Measurements from ENCODE around the gene NEDD4L. TPM values are rescaled to one million over a fixed set of nuclear protein-coding genes. Genes with fewer than 3 reads are reported as not detected.

The NEDD4L gene
- polyA plus RNA-seq, 1 of the 3 experiments (the other 2 are of a cell fraction): 13.2 TPM

DNA sequence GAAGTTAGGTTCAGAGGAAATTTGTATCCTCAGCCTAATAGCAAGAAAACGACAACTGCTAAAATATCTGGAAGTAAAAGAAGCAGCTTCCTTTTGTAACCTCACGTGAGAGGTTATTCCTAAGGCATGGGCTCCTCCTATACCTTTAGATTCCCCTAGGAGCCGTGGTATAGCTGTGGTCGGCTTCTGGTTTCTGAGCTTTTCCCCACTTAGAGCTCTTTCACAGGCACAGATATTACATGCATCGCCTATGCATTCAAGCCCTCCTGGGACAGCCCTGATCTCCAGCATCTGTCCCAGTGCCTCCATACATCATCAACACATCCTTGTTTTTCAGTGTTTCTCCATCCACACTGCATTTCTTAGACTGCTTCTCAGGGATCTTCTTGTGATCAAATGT is 295.9 kb downstream of the NEDD4L start:
- POLR2A ChIA-PET: no interaction called here

DNA sequence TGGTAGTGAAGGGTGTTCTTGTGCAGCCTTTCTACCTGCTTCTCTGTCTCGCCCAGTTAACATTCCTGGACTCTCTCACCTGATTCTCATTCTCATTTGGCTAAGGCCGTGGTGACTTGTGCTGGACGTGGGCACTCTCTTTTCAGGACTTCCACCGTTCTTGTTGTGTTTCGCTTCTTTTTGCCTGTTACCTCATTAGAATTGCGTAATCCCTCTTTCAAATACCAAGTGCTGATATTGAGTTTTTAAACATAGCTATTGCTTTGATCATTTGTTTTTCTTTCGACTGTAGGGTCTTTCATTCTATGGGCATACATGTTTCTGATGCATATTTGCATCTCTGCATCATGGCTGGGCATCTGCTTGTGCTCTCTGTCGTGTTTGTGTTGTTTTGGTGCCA is 297.9 kb downstream of the NEDD4L start:
- TF ChIP-seq, protein P1, sequence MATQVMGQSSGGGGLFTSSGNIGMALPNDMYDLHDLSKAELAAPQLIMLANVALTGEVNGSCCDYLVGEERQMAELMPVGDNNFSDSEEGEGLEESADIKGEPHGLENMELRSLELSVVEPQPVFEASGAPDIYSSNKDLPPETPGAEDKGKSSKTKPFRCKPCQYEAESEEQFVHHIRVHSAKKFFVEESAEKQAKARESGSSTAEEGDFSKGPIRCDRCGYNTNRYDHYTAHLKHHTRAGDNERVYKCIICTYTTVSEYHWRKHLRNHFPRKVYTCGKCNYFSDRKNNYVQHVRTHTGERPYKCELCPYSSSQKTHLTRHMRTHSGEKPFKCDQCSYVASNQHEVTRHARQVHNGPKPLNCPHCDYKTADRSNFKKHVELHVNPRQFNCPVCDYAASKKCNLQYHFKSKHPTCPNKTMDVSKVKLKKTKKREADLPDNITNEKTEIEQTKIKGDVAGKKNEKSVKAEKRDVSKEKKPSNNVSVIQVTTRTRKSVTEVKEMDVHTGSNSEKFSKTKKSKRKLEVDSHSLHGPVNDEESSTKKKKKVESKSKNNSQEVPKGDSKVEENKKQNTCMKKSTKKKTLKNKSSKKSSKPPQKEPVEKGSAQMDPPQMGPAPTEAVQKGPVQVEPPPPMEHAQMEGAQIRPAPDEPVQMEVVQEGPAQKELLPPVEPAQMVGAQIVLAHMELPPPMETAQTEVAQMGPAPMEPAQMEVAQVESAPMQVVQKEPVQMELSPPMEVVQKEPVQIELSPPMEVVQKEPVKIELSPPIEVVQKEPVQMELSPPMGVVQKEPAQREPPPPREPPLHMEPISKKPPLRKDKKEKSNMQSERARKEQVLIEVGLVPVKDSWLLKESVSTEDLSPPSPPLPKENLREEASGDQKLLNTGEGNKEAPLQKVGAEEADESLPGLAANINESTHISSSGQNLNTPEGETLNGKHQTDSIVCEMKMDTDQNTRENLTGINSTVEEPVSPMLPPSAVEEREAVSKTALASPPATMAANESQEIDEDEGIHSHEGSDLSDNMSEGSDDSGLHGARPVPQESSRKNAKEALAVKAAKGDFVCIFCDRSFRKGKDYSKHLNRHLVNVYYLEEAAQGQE (IDR thresholded peaks at IDR 0.05; ENCODE audit: low read depth, low read length): no peak
- TF ChIP-seq, protein P2, sequence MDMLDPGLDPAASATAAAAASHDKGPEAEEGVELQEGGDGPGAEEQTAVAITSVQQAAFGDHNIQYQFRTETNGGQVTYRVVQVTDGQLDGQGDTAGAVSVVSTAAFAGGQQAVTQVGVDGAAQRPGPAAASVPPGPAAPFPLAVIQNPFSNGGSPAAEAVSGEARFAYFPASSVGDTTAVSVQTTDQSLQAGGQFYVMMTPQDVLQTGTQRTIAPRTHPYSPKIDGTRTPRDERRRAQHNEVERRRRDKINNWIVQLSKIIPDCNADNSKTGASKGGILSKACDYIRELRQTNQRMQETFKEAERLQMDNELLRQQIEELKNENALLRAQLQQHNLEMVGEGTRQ (IDR thresholded peaks at IDR 0.05; ENCODE audit: borderline replicate concordance, low read depth, low read length): no peak
- TF ChIP-seq, protein P3, sequence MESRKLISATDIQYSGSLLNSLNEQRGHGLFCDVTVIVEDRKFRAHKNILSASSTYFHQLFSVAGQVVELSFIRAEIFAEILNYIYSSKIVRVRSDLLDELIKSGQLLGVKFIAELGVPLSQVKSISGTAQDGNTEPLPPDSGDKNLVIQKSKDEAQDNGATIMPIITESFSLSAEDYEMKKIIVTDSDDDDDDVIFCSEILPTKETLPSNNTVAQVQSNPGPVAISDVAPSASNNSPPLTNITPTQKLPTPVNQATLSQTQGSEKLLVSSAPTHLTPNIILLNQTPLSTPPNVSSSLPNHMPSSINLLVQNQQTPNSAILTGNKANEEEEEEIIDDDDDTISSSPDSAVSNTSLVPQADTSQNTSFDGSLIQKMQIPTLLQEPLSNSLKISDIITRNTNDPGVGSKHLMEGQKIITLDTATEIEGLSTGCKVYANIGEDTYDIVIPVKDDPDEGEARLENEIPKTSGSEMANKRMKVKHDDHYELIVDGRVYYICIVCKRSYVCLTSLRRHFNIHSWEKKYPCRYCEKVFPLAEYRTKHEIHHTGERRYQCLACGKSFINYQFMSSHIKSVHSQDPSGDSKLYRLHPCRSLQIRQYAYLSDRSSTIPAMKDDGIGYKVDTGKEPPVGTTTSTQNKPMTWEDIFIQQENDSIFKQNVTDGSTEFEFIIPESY (IDR thresholded peaks at IDR 0.05; ENCODE audit: borderline replicate concordance, low read depth): no peak
- TF ChIP-seq, protein P4, sequence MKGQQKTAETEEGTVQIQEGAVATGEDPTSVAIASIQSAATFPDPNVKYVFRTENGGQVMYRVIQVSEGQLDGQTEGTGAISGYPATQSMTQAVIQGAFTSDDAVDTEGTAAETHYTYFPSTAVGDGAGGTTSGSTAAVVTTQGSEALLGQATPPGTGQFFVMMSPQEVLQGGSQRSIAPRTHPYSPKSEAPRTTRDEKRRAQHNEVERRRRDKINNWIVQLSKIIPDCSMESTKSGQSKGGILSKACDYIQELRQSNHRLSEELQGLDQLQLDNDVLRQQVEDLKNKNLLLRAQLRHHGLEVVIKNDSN (IDR thresholded peaks at IDR 0.05; ENCODE audit: borderline replicate concordance, low read depth): no peak
- TF ChIP-seq, protein P5, sequence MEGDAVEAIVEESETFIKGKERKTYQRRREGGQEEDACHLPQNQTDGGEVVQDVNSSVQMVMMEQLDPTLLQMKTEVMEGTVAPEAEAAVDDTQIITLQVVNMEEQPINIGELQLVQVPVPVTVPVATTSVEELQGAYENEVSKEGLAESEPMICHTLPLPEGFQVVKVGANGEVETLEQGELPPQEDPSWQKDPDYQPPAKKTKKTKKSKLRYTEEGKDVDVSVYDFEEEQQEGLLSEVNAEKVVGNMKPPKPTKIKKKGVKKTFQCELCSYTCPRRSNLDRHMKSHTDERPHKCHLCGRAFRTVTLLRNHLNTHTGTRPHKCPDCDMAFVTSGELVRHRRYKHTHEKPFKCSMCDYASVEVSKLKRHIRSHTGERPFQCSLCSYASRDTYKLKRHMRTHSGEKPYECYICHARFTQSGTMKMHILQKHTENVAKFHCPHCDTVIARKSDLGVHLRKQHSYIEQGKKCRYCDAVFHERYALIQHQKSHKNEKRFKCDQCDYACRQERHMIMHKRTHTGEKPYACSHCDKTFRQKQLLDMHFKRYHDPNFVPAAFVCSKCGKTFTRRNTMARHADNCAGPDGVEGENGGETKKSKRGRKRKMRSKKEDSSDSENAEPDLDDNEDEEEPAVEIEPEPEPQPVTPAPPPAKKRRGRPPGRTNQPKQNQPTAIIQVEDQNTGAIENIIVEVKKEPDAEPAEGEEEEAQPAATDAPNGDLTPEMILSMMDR (IDR thresholded peaks at IDR 0.05): no peak
- TF ChIP-seq FOXM1 (IDR thresholded peaks at IDR 0.05; ENCODE audit: low read depth) (no peak), GATA2 (CRISPR knock-in tag; IDR thresholded peaks at IDR 0.05) (no peak), RXRA (IDR thresholded peaks at IDR 0.05; ENCODE audit: borderline replicate concordance, low read depth) (no peak), ELF1 (IDR thresholded peaks at IDR 0.05) (no peak)
- Histone ChIP-seq H3K79me2 (ENCODE audit: insufficient read depth) (no peaks in the 10 kb centered on the region), H3K27ac (ENCODE audit: low read depth in 2 of 2, low read length in 1 of 2) (no peak overlapping the region), H3K4me2 (no peak overlapping the region), H3K36me3 (replicated peaks in 1 of 2; ENCODE audit: control insufficient read depth in 1 of 2, insufficient read depth in 2 of 2, low read length in 1 of 2) (peaks cover 0 to 3% of the 10 kb centered on the region in 2 experiments), H3K27me3 (ENCODE audit: insufficient read depth) (no peaks in the 10 kb centered on the region), H3K9me3 (no peaks in the 10 kb centered on the region), H3K9me2 (no peaks in the 10 kb centered on the region), H3K9ac (no peak overlapping the region), H3K4me3 (ENCODE audit: low read depth in 2 of 2, low read length in 1 of 2) (no peak overlapping the region), H3K4me1 (ENCODE audit: control insufficient read depth in 1 of 2, insufficient read depth in 2 of 2, low read depth in 1 of 2, low read length in 1 of 2) (no peaks in the 10 kb centered on the region; a peak in 2 of 4 replicates), H3F3A (replicated peaks; ENCODE audit: insufficient read depth) (no peaks in the 10 kb centered on the region), H2AFZ (ENCODE audit: low read depth) (no peak overlapping the region), H4K20me1 (ENCODE audit: insufficient read depth) (no peaks in the 10 kb centered on the region)
- CTCF ChIA-PET: interaction anchor here (1.2 to 1.7 kb wide), 2 partner anchors 11 to 20 kb away, joined by 3 to 4 read pairs; no protein-coding TSS in a partner anchor
- WGBS (ENCODE audit: low lambda C conversion rate): 85% methylated on average over 8 of the region's 8 CpGs
- POLR2A ChIA-PET: no interaction called here
- no peak for DNase-seq

More for the DNA sequence above, 295.9 kb downstream of the NEDD4L start:
- Histone ChIP-seq H3K4me2 (no peak overlapping the region), H3K27ac (ENCODE audit: low read depth in 2 of 2, low read length in 1 of 2) (no peak overlapping the region), H3K9ac (no peak overlapping the region), H3K27me3 (ENCODE audit: insufficient read depth) (no peaks in the 10 kb centered on the region), H4K20me1 (ENCODE audit: insufficient read depth) (no peaks in the 10 kb centered on the region), H2AFZ (ENCODE audit: low read depth) (no peak overlapping the region), H3K9me2 (no peaks in the 10 kb centered on the region), H3K4me1 (ENCODE audit: control insufficient read depth in 1 of 2, insufficient read depth in 2 of 2, low read depth in 1 of 2, low read length in 1 of 2) (no peaks in the 10 kb centered on the region; a peak in 2 of 4 replicates), H3K4me3 (ENCODE audit: low read depth in 2 of 2, low read length in 1 of 2) (no peak overlapping the region), H3F3A (replicated peaks; ENCODE audit: insufficient read depth) (no peaks in the 10 kb centered on the region), H3K79me2 (ENCODE audit: insufficient read depth) (no peaks in the 10 kb centered on the region), H3K36me3 (replicated peaks in 1 of 2; ENCODE audit: control insufficient read depth in 1 of 2, insufficient read depth in 2 of 2, low read length in 1 of 2) (peaks cover 0 to 3% of the 10 kb centered on the region in 2 experiments), H3K9me3 (no peaks in the 10 kb centered on the region)
- TF ChIP-seq, protein P4 (IDR thresholded peaks at IDR 0.05; ENCODE audit: borderline replicate concordance, low read depth): no peak
- TF ChIP-seq, protein P2 (IDR thresholded peaks at IDR 0.05; ENCODE audit: borderline replicate concordance, low read depth, low read length): no peak
- no peak for DNase-seq
- CTCF ChIA-PET: interaction anchor here (0.9 to 3.7 kb wide), 6 partner anchors 17 to 424 kb away, joined by 3 to 13 read pairs (median 4); no protein-coding TSS in a partner anchor
- WGBS (ENCODE audit: low lambda C conversion rate): 86% methylated on average over 5 of the region's 5 CpGs

Measured in SK-N-SH (cell line).